EH (cell line): ENCODE measurements around the gene GNB1.
A peak's percentile ranks its signal among the peaks of the same experiment; 100 is the strongest.
"Not testable (repeated sequence)": the region's sequence is repeated elsewhere in the genome, so short reads cannot be mapped to it uniquely, and the experiment has no call there.

Experiments
- DNase-seq: peaks from one replicate; pipeline ENCODE4 v3.0.0-alpha.2; 2015; ENCODE audit warnings: low read depth

Gene GNB1

DNA sequence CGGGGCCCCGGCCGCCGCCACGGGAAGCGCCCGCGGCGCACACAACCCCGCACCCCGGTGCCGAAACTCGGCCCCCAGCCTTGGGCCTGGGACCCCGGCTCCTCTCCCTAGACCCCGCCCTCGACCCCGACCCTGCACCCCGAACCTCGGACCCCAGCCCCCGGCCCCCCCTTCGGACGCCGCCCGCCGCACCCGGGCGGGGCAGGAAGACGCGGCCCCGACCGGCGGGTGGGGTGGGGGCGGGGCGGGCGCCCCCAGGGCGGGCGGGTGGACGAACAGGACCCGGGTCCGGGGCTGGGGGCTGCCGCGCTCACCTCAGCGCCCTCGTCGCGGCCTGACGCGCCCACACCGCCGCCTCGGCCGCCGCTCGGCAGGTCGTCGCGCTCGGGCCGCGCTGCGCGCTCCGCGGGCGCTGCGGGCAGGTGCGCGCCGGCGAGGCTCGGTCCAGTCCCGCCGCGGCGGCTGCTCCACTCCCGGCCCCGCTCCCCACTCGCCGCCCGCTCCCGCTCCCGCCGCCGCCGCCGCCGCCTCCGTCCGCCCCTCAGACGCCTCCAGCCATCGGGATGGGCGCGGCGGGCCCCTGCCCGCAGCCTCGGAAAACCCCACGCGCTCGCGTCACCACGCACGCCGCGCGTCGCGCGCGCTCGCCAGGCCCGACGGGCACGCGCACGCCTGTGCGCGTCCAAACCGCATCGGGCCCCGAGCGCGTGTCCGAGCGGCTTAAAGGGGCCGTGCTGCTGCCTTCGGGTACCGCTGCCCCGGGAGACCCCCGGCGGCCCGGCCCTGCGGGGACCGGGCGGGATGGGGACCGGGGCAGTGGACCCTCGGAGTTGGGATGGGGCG lies at the start of gene GNB1:
Gene GNB1 (minus strand): TSS at position 582 of the 843 bp plus-strand sequence. CDS start 65,634 bp downstream, outside the sequence.
- DNase-seq = peak; percentile 88

DNA sequence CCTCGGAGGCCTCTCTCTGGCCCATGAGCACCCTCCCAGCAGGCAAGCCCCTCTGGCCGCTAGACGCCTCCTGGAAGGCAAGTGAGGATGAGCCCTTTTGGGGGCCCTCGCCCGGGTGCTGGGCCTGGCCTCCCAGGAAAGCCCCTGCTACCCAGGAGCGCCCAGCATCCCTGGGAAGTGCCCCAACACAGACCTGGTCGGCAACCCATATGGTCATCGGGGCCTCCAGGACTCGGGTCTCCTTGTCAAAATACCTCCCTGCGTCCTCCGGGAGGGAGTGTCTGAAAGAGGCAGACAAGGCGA lies 49.2 kb upstream of the GNB1 start:
- no peak for DNase-seq

DNA sequence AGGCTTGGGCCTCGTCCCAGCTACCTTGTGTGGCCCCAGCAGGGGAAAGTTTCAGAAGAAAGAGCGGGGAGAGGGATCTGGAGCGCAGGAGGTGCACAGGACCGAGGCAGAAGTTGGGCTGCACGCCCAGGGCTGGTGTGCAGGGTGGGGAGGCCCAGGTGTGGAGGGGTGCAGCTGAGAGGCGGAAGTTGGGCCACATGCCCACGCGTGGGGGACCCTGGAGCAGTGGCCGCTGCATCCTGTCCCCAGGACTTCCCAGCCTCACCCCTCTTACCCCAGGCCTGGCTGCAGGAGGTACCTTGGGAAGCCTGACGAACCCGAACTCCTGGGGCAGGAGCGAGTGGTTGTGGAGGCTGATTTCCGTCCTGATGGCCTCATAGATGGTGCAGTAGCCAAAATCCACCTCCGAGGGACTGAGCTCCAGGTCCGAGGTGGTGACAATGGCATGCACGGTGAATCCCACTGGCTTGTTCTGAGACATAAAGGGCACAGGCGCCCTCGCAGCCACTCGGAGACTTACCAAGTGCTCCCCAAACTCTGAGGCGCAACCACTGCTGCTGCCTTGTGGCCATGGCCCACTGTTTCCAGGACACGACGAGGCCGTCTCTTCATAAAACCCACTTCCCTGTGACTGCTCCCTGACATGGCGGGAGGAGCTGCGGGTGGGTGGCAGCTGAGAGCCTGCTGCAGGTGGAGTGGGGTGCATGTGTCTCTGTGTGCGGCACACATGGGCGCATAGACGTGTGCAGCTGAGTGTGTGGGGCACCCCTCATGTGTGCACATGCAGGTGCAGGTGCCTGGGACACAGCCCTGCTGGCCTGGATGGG lies 48.6 kb upstream of the GNB1 start:
- DNase-seq = no peak

DNA sequence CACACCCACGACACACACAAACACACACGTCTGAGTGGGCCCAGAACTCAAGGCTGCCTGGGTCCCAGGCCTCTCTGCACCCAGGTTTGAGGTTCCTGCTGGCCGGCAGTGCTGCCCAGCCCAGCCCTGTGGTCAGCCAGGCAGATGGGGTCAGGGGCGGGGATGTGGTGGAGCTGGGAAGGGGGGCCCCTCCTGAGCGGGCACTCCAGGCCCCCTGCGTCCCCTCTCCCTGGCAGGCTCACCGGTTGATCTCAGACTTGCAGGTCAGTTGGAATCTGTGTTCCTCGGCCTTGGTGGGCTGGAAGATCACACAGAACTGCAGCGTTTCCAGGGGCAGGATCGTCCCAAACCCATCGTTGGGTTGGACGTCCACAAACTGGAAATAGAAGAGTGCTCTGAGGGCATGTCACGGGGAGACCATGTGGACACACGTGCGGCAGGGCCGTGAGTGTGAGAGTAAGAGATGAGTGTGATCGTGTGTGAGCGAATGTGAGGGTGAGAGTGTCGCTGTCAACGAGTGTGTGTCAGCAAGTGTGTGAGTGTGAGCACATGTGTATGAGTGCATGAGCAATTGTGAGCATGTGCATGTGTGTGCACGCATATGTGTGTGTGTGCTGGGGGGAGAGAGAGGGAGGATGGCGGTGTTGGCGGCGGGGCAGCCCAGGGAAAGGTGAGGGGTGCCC lies 47.9 kb upstream of the GNB1 start:
- no peak for DNase-seq

DNA sequence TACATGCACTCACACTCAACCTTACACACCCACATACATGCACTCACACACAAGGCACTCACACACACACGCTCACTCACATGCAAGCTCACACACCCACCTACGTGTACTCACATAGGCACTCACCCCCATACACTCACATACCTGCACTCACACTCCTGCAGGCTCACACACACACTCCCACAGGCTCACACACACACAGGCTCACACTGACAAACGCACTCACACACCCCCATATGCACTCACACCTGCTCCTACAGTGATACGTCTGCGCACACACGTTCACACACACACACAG lies 47.3 kb upstream of the GNB1 start:
- DNase-seq = no peak

DNA sequence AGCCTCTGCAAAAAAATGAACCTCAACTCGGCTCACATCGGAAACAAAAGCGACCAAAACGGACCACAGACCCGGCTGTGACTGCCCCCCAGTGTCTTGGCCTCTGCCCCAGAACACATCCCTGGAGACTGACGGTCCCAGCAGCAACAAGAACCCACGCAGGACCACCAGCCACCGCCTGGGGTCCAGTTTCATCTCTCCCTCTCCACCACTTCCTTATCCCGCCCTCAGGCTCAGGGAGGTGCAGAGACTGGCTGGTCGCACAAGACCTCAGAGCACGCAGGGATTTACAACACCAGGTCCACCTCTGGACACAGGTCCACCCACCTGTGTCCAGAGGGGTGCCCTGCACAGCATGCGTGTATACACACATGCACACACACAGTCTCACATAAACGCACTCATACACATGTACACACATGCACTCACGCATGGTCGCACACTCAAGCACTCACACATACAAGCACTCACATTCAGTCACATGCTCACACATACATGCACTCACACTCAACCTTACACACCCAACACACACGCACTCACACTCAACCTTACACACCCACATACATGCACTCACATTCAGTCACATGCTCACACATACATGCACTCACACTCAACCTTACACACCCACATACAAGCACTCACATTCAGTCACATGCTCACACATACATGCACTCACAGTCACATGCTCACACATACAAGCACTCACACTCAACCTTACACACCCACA lies 46.8 kb upstream of the GNB1 start:
- DNase-seq = no peak

DNA sequence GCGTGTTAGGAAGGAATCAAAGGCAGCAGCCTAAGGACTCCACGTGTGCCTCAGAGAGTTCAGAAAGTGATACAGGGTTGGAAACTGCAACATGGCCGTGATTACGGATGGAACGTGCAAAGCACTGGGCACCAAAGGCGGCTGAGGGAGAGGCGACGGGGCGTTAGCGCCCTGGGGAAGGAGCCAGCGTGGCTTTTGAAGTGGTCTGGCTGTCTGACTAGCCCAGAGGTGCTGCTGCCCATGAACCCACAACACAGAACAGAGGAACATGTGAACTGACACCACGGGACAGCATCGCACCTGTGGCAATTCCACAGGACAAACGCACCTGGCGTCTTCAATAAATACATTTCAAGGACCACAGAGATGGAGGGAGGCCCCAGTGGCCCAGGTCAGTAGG lies 46.2 kb upstream of the GNB1 start:
- no peak for DNase-seq

DNA sequence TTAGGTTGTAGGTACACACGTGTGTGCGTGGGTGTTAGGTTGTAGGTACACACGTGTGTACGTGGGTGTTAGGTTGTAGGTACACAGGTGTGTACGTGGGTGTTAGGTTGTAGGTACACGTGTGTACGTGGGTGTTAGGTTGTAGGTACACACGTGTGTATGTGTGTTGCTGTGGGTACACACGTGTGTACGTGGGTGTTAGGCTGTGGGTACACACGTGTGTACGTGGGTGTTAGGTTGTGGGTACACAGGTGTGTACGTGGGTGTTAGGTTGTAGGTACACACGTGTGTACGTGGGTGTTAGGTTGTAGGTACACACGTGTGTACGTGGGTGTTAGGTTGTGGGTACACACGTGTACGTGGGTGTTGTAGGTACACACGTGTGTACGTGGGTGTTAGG lies 44.0 kb upstream of the GNB1 start:
- DNase-seq = not testable (repeated sequence)

DNA sequence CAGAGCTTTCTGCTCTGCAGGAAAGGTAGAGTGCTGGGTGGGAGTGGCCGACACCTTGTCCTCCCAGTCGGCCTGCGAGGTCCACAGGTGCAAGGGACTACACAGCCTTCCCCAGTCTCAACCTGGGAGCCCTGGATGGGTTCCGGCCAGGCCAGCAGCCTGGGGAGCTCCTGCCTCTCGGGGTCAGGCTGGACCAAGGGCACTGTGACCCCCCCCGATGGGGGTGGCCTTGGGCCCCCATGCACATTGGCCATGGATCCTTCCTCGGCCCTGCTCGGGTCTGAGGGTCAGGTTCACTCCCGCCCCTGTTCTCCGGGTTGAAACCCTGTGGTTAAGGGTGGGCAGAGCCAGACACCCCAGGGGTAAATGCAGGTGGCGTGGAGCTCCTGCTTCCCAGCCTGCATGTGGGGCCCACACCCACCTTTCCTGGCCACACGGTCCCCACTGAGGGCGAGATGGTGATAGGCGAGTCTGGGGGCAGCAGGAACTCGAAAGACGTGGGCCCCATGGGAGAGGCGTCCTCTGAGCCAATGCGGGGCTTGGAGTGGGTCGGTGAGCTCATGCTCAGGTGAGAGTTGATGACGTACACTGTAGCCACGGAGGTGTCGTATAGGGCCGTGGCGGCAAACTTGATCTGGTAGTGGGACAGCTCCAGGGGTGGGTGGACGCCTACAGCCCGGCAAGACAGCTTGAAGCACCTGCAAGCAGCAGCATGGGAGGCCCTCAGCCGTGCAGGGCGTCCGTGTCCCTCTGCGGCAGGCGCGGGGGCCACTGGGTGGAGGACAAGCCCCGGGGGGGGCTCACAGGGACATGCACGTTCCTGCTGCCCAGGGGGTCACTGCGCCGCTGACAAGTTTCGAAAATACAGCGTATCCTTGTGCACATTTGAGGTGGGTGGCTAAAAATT lies 39.0 kb upstream of the GNB1 start:
- DNase-seq = no peak

DNA sequence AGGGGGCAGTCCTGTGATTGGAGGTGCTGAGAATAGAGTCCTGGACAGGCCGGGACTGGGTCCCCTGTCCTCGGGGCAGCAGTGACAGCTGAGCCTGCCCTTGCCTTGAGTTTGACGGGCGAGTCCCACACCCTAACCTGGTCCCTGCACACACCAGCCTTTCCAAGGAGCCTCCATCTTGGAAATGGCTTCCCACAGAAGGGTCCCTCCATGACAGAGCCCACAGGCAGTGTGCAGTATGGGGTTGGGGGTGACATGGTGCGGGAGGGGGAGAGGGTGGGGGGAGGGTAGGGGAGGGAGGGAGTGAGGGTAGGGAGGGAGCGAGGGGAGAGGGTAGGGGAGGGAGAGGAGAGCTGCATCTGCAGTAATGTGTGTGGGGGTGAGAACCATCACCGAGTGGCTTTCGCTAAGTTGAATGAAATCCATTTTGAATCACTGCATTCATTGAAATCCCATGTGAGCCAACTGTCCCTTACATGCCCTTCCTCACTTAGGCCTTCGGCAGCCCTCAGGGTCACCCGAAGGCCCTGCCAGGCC lies 38.3 kb upstream of the GNB1 start:
- DNase-seq = no peak

DNA sequence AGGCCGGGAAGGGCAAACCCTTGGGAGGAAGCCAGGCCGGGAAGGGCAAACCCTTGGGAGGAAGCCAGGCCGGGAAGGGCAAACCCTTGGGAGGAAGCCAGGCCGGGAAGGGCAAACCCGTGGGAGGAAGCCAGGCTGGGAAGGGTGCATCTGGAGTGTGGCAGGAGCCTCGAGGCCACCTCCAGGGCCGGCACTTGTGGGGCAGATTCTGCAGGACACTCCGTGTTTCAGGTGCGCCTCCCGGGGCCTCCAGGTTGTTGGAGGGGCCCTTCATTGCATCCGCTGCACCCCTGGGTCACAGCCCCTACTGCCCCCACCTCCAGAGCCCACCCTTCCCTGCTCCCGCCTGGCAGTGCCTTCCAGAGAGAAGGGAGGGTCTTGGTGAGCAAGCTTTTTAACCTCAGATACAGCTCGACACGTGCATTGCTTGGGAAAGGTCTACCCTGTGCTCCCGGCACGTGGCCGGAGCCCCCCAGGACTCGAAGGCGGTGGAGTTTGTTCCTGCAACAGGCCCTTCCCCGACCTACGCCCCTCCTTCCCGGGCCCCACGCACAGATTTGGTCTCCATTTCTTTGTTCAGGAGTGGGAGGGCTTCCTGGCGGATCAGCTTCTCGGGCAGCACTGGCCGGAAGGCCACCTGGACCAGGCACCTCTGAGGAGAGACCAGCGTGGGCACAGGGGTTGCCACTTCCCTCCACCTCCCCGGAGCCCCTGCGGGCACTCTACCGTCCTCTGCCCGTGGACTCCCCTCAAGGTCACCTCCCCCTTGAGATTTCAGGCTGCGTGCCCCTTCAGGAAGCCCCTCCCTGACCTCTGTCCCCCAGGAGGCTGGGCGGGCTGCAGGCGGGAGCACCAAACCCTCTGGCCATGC lies 37.6 kb upstream of the GNB1 start:
- DNase-seq = no peak

DNA sequence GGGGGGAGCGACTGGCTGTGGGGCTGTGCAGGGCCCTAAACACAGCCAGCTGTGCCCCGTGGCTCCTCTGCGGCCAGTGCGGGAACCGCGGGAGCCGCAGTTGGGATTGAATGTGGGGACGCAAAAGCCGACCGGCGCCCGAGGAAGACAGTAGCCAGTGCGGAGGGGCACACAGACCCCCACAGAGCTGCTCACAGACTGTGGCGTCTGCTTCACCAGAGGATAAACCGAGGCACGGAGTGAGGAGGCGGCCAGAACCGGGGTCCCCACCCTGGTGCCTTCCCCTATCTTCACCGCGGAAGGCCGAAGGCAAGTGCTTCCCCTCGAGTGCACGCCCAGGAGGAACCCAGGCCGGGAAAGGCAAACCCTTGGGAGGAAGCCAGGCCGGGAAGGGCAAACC lies 36.9 kb upstream of the GNB1 start:
- no peak for DNase-seq

DNA sequence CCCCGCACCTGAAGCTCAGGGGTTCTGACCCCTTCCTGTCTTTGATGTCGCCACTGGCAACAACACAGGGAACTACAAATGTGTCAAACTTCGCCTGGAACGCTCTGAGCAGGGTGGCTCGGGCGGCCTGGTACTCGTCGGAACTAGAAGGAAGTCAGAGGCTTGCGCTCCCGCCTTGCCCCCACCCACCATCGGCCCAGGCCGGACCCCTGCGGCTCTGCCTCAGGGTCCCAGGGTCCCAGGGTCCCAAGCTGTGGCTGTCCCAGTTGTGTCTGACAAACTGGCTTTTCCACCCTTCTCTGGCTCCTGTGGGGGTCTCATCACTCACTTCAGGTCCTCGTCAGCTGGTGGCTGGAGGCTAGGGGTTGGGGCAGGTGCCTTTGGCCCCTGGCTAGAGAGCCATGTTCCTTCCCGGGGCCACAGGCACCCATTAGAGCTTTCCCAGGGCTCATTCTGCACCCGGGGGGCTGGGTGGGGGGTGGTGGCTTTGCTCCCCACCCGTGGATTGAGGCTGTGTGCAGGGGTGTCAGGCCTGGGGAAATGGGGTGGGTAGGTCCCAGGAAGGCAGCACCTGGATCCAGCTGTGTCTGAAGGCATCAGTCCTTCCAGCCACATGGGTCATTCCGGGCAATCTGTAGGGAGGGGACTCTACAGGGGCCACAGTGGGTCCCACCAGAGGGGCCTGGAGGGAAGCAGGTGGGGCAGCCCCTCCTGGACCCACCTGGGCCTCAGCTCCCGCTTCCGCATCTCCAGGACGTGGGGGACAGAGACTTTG lies 36.2 kb upstream of the GNB1 start:
- DNase-seq = no peak

DNA sequence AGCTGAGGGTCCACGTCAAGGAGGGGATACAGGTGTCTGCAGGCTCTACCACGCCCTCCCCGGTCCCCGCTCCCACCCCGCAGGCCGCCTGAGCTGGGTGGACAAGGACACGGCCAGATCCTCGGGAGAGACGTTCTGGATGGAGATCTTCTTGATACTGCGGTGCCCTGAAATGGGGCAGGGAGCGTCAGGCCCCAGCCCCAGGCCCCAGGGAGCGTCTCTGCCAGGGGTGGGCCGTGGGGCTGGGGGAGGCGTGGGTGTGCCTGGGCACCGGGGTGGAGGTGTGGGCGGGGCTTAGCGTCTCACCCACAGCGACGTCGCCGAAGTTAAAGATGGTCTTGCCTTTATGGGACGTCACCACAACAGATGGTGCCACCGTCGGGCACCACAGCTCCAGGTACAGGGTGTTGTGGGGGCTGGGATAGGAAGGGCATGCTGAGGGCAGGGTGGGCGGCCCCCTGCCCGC lies 35.5 kb upstream of the GNB1 start:
- no peak for DNase-seq

DNA sequence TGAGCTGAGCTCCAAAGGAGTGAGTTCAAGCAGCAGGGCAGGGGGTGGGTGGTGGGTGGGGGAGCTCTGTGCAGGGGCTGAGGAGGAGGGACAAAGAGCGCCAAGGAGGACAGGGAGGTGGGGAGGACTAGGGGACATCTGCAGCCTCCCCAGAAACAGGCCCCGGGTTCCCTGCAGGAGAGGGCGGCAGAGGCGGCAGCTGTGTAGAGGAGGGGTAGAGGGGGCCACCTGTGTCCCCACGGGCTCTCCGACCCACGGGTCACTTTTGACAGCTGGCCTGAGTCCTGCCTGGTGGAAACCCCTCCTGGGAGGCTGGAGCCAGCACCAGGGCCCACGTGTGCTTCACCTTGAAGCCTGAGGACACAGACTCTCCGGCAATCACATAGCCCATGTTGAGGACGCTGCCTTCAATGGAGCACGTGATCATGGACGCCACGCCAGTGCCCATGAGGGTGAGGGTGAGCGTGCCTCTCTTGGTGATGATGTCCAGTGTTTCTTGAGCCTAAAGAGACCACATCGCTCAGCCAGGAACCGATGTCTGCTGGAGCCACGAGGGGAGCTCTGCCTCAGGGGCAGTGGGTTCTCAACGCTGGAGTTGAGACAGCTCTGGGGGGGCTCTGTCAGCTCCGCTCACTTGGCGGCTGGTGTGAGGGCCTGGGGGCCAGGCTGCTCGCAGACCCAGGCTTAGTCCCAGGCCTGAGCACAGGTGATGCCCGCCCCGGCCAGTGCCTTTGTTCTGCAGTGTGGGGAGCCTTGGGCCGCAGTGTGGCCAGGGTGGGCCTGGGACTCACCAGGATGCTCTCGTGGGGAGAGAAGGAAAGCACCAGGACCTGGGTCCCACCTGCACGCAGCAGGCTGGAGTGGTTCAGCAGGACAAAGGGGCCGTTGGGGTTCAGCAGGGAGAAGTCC lies 34.8 kb upstream of the GNB1 start:
- DNase-seq = no peak

DNA sequence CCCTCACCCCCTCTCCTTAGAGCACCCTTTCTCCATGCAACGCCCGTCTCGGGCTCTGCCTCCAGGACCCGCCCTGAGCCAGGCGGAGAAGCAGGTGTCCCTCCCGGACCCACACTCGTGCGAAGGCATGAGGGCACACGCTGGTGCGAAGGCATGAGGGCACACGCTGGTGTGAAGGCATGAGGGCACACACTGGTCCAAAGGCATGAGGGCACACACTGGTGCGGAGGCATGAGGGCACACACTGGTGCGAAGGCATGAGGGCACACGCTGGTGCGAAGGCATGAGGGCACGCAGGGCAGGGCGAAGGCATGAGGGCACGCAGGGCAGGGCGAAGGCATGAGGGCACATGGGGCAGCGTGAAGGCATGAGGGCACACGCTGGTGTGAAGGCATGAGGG lies 34.0 kb upstream of the GNB1 start:
- DNase-seq = no peak

DNA sequence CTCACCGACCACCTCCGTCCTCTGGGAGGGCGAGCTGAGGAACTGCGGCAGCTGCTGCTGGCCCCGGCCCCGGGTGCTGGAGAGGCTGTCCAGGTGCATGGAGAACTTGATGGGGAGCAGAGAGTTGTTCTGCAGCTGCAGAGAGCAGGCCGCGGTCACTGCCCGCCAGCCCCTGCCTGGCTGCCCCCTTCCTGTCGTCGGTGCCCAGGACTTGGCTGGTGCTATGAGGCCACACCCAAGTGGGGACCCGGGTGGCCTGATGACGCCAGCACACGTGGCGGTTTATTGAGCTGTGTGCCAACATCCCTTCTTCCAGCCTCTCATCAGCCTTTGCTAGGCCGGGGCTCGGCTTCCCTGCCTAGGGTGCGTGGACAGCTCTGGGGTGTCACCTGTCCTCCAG lies 33.5 kb upstream of the GNB1 start:
- no peak for DNase-seq
